OCI-LY3 (cell line): ENCODE measurements around the gene OTUD1.

ENCODE experiments used
- EZH2phosphoT487 ChIP-seq: fragments of 200-600 bp; shearing (Covaris generic); IDR thresholded peaks from 2 replicates; pipeline ENCODE4 v1.6.1; 2018; ENCODE audit warnings: antibody characterized with exemption, mixed run types, low read depth
- TF ChIP-seq, protein P1 (sequence below): fragments of 200-600, 300-600 bp; sonication (generic); IDR thresholded peaks from 2 replicates; pipeline ENCODE4 v1.5.1; 2014; ENCODE audit warnings: antibody characterized with exemption, low read length, low read depth

DNA sequence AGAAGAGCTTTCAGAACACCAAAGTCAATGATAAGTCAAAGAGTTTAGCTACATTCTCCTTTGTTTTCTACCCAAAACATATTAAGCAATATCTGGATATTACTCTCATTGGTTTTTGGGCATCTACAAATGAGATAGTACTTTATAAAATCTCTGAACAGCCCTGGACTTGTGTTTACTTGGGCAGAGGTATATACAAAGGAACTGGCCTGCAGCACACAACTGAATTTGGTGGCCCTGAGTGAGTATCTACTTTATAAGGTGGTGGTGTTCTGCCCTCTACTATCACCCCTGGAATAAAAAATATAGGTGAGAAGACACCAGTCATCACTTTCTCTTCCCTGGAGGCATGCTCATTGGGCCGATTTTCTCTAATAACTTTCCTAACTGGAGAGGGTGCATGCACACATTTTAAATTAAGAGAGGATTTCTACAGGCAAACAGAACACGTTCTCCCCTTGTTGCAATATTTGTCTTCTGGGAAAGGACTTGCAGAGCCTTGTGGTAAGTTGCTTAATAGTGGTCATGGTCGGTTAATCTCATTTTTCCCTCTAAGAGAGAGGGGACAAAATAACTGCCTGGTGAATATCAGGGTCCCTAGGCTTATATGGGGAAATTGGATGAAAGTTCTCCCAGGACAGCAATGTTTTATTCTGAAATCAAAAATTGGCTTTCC lies 41.1 kb downstream of the OTUD1 start:
- TF ChIP-seq, protein P1, sequence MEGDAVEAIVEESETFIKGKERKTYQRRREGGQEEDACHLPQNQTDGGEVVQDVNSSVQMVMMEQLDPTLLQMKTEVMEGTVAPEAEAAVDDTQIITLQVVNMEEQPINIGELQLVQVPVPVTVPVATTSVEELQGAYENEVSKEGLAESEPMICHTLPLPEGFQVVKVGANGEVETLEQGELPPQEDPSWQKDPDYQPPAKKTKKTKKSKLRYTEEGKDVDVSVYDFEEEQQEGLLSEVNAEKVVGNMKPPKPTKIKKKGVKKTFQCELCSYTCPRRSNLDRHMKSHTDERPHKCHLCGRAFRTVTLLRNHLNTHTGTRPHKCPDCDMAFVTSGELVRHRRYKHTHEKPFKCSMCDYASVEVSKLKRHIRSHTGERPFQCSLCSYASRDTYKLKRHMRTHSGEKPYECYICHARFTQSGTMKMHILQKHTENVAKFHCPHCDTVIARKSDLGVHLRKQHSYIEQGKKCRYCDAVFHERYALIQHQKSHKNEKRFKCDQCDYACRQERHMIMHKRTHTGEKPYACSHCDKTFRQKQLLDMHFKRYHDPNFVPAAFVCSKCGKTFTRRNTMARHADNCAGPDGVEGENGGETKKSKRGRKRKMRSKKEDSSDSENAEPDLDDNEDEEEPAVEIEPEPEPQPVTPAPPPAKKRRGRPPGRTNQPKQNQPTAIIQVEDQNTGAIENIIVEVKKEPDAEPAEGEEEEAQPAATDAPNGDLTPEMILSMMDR: no peak
- no peak for TF ChIP-seq EZH2phosphoT487
